ENCODE data around the gene HNRNPUL1.

- no peak for TF ChIP-seq CTCF (IDR thresholded peaks at IDR 0.05)
- TF ChIP-seq POLR2A (IDR thresholded peaks at IDR 0.05), result no peak
Measured at GRCh38 chr19:41304706-41305483, 40.7 kb downstream of the HNRNPUL1 start.

All from body of pancreas (tissue), 4 donors.